Measurements from ENCODE around the gene PRDM15. TPM values are rescaled to one million over a fixed set of nuclear protein-coding genes. Genes with fewer than 3 reads are reported as not detected.

Gene PRDM15
- total RNA-seq, 1 donor from 2014 or later, result 4.9 TPM

GRCh38 chr21:41833497-41834115 is 45.5 kb downstream of the PRDM15 start:
- DNase-seq (ENCODE audit: low read depth), result no peak
- TF ChIP-seq, protein P1, sequence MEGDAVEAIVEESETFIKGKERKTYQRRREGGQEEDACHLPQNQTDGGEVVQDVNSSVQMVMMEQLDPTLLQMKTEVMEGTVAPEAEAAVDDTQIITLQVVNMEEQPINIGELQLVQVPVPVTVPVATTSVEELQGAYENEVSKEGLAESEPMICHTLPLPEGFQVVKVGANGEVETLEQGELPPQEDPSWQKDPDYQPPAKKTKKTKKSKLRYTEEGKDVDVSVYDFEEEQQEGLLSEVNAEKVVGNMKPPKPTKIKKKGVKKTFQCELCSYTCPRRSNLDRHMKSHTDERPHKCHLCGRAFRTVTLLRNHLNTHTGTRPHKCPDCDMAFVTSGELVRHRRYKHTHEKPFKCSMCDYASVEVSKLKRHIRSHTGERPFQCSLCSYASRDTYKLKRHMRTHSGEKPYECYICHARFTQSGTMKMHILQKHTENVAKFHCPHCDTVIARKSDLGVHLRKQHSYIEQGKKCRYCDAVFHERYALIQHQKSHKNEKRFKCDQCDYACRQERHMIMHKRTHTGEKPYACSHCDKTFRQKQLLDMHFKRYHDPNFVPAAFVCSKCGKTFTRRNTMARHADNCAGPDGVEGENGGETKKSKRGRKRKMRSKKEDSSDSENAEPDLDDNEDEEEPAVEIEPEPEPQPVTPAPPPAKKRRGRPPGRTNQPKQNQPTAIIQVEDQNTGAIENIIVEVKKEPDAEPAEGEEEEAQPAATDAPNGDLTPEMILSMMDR (conservative IDR thresholded peaks at IDR 0.05; ENCODE audit: low read depth, low read length), result no peak
- no peak overlapping the region for H3K4me3 ChIP-seq (ENCODE audit: low read depth, low read length)

- TF ChIP-seq, protein P1 (conservative IDR thresholded peaks at IDR 0.05; ENCODE audit: low read depth, low read length), result peak; percentile 3
- DNase-seq (ENCODE audit: low read depth), result no peak
- no peak overlapping the region for H3K4me3 ChIP-seq (ENCODE audit: low read depth, low read length)
Measured at GRCh38 chr21:41832596-41833496, 46.3 kb downstream of the PRDM15 start.

- H3K4me3 ChIP-seq (ENCODE audit: low read depth, low read length), result no peak overlapping the region
- DNase-seq (ENCODE audit: low read depth), result no peak
- TF ChIP-seq, protein P1 (conservative IDR thresholded peaks at IDR 0.05; ENCODE audit: low read depth, low read length), result no peak
Measured at GRCh38 chr21:41831866-41832595, 47.1 kb downstream of the PRDM15 start.

DNA sequence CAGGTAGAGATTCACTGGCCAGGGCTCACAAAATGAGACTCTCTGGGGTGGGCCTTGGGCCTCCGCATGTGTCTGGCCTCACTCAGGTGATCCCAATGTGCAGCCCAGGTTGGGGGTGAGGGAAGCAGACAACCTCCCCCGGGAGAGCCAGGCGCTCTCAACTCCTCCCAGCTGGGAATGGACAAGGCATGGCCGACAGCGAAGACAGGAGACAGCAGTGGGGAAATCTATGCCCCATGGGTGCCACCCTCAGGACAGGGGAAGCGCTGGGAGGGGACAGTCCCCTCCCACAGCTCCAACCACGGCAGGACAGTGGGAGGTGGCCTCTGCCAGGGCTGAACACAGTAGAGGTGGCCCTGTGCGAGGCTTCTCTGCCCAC is 47.7 kb downstream of the PRDM15 start:
- TF ChIP-seq, protein P1 (conservative IDR thresholded peaks at IDR 0.05; ENCODE audit: low read depth, low read length), result no peak
- H3K4me3 ChIP-seq (ENCODE audit: low read depth, low read length), result no peak overlapping the region
- no peak for DNase-seq (ENCODE audit: low read depth)

GRCh38 chr21:41830764-41831452 is 48.2 kb downstream of the PRDM15 start:
- no peak overlapping the region for H3K4me3 ChIP-seq (ENCODE audit: low read depth, low read length)
- no peak for DNase-seq (ENCODE audit: low read depth)
- TF ChIP-seq, protein P1 (conservative IDR thresholded peaks at IDR 0.05; ENCODE audit: low read depth, low read length), result no peak

DNA sequence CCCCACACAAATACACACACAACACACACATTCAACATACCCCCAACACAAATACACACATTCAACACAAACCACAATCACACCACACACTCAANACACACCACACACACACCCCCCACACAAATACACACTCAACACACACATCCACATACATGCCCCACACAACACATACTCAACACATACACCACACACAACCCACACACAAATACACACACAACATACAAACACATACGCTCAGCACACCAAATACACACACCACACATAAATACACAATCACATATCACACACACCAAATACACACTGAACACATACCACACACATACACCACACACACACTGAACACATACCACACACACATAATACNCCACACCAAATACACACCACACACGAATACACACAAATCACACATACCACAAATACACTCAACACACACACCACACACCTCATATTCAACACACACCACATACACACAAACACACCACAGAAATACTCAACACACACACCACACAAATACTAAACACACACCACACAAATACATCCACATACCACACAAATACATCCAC is 48.9 kb downstream of the PRDM15 start:
- DNase-seq (ENCODE audit: low read depth), result no peak
- TF ChIP-seq, protein P1 (conservative IDR thresholded peaks at IDR 0.05; ENCODE audit: low read depth, low read length), result no peak
- H3K4me3 ChIP-seq (ENCODE audit: low read depth, low read length), result no peak overlapping the region
